GM18499 (cell line): ENCODE results near the gene SPEM3.

Experiments
- ATAC-seq: cut with Tn5 transposase; IDR thresholded peaks from one replicate; pipeline ENCODE4 v1.9.1; 2021; ENCODE audit warnings: moderate number of reproducible peaks; ENCODE audit not compliant: insufficient read depth, unreplicated experiment

The SPEM3 gene

GRCh38 chr17:7403727-7403976, 25.0 kb upstream of the SPEM3 start:
- no peak for ATAC-seq

DNA sequence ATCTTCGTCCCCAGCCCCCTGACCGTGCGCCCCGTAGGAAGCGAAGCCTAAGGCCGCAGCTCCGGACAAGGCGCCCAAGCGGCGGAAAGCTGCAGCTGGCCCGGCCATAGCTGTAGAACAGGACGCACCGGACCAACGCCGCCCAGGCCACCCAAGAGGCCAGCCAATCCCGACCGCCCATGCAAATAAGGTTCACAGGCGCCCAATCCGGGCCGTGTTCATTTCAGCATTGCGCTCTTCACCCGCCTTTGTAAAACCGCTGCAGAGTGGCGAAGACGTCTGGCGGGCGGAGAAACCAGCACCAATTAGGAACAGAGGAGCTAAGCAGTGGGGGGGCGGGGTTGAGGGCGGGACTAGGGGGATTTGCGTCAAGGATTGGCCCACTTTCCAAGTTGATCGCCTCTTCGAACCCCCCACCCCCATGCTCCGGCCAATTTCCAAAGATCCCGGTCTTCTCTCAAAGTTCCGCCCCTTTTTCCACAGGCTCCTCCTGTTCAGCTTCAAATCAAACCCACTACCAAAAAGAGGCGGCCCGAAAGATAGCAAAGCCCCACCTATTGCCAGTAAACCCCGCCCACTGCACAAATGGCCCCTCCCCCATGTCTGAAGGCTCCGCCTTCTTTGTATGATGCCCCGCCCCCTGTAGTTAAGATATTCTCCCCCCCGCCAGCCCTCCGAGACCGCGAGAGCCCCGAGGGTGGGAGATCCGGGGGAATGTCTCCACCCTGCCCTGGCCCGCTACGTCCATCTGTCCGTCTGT, 24.5 kb upstream of the SPEM3 start, which contains the start of gene TMEM256:
Gene TMEM256, minus strand, starts transcription at position 121 of the 760 bp plus-strand sequence. Its CDS starts 13 bp downstream, at position 108.
- ATAC-seq = peak; percentile 64

GRCh38 chr17:7404737-7405349, 23.8 kb upstream of the SPEM3 start:
- no peak for ATAC-seq

GRCh38 chr17:7405350-7406234, 23.1 kb upstream of the SPEM3 start:
- ATAC-seq = no peak

GRCh38 chr17:7406235-7406825, 22.3 kb upstream of the SPEM3 start:
- no peak for ATAC-seq

DNA sequence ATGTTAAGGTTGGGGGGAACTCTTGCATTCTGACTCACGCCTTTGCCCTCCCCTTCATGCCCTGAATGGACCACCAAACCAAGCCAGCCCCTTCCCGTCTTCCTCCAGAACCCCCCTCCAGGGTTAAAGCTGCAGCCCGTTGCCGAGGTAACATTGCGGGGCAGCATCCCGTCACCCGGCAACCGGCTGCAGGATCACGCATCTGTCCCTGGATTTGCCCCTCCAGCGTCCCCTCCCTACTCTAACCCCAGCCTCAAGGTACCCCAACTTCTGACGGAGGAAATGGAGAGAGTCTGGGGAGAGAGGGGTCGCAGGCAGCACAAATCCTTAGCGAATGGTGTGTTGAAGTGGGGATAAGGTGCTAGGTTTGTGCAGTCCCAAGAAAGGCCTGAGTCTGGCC, 21.6 kb upstream of the SPEM3 start:
- no peak for ATAC-seq

GRCh38 chr17:7407485-7408251, 21.0 kb upstream of the SPEM3 start, which contains the start of gene NLGN2:
Gene NLGN2, plus strand, starts transcription at chr17:7407845. Its CDS starts 411 bp downstream, at chr17:7408256.
- ATAC-seq = no peak

DNA sequence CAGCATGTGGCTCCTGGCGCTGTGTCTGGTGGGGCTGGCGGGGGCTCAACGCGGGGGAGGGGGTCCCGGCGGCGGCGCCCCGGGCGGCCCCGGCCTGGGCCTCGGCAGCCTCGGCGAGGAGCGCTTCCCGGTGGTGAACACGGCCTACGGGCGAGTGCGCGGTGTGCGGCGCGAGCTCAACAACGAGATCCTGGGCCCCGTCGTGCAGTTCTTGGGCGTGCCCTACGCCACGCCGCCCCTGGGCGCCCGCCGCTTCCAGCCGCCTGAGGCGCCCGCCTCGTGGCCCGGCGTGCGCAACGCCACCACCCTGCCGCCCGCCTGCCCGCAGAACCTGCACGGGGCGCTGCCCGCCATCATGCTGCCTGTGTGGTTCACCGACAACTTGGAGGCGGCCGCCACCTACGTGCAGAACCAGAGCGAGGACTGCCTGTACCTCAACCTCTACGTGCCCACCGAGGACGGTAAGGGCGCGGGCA, 20.4 kb upstream of the SPEM3 start:
- ATAC-seq = no peak

- no peak for ATAC-seq
These were observed 19.8 kb upstream of the SPEM3 start for GRCh38 chr17:7408863-7409262.

- no peak for ATAC-seq
These were observed 18.9 kb upstream of the SPEM3 start for GRCh38 chr17:7409716-7410115.

DNA sequence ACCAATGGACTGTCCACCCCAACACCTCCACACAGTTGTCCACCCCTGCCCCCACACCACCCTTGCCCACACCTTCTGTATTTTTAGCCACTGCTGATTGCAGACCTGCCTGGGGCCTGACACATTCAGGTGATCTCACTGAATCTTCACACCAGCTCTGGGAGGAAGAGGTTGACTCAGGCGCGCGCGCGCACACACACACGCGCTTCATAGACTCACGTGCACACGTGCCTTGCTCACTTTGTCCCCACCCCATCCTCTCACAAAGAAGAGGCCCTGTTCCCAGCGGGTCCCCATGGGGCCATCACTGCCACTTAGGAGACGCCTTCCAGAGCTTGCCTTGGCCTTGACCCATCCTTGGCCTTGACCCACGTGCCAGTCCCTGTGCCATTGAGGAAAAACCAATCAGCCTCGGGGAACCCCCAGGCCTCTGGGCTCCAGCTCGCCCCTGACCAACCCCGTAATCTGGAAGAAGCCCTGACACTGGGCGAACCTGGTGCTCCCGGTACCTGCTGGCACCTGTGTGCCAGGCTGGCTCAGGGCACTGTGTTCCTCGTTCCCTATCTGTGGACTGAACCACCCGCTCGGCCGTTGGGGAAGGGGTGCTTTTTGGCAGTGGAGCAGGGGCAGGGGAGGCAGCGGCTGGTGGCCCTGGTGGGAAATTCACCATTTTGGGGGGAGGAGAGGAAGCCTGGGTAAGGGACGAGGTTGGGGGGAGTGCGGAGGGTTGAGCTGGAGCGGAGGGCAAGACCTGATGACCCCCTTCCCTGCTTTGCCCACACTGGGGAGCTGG, 17.8 kb upstream of the SPEM3 start:
- no peak for ATAC-seq

- no peak for ATAC-seq
These were observed 17.3 kb upstream of the SPEM3 start for GRCh38 chr17:7411427-7411750.

- ATAC-seq = no peak
These were observed 15.2 kb upstream of the SPEM3 start for GRCh38 chr17:7413346-7413985.

DNA sequence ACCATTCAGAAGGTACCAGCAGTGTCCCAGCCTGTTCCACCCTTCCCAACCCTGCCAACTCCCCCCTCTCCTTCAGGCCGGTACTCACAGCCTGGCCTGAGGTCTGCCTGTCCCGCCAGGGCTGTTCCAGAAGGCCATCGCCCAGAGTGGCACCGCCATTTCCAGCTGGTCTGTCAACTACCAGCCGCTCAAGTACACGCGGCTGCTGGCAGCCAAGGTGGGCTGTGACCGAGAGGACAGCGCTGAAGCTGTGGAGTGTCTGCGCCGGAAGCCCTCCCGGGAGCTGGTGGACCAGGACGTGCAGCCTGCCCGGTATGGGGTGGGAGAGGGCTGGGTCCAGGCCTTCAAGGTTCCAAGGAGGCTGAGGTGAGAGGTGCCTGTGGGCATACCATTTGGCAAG, 13.8 kb upstream of the SPEM3 start:
- no peak for ATAC-seq

DNA sequence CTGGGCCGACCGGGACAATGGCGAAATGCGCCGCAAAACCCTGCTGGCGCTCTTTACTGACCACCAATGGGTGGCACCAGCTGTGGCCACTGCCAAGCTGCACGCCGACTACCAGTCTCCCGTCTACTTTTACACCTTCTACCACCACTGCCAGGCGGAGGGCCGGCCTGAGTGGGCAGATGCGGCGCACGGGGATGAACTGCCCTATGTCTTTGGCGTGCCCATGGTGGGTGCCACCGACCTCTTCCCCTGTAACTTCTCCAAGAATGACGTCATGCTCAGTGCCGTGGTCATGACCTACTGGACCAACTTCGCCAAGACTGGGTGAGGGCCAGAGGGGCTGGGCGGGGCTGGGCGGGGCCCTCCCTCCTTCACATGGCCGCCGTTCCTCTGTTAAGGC, 12.9 kb upstream of the SPEM3 start:
- ATAC-seq = no peak

DNA sequence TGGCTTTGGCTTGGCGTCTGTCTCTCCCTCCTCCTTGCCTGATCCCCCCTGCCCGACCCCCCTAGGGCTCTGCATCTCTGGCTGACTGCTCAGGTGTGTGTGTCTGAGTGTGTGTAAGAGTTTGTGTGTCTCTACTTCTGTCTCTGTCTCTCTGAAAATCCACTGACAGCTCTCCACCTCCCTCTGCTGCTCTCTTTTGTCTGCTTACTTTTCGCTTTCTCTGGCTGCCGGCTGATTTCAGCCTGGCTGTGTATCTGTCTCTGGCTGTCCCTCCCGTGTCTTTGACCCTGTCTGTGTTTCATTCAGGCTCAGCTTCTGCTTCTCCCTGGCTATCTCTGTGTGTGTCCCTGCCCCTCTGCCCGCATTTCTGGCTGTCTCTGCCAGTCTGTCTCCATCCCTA, 12.3 kb upstream of the SPEM3 start:
- no peak for ATAC-seq

GRCh38 chr17:7417056-7417655, 11.5 kb upstream of the SPEM3 start:
- ATAC-seq = no peak

DNA sequence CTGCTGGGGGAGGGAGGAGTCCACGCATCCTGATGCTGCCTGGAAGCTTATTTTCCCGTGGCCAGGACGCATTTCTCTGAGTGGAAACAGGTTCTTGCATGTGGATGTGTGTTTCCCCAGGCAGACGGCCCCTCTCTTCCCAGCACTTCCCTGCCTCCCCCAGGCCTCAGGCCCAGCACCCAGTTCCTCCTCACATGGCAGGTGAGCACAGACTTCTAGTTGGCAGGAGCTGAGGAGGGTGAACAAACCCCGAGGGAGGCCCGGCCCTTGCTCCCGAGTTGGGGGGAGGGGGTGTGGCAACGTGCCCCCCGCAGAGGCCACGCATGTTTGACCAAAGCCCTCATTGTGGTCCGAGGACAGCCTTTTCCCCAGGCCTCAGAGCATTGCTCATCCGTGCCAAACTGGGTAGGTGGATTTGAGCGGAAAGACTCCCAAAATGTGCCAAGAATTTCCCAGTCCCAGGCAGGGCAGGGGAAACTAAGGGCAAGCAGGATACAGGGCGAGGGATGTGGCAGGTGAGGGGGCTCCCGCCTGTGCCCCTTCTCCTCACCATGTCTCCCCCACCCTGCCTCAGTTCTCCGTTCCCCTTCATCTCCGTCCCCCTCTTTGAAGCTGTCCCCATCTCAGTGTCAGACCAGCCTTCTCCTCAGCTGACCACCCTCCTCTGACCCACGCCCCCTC, 10.0 kb upstream of the SPEM3 start:
- ATAC-seq = no peak
